DND-41 (cell line): ENCODE data around the gene TEAD1.

Experiments used
- CTCF ChIP-seq: IDR thresholded peaks from 2 replicates; pipeline ENCODE4 v1.5.1; 2012; ENCODE audit warnings: borderline replicate concordance, low read length, moderate library complexity, mild to moderate bottlenecking; ENCODE audit not compliant: poor library complexity, severe bottlenecking; ENCODE audit errors: extremely low read depth
- EZH2 ChIP-seq: IDR thresholded peaks from 3 replicates; pipeline ENCODE4 v1.6.1; 2012; ENCODE audit warnings: borderline replicate concordance, low read depth, mild to moderate bottlenecking, moderate library complexity, low read length, inconsistent platforms; ENCODE audit not compliant: severe bottlenecking

- TF ChIP-seq CTCF: no peak
- no peak for TF ChIP-seq EZH2
Measured at GRCh38 chr11:12717851-12718291, 43.6 kb downstream of the TEAD1 start.
